NCI-H1694 treated with DMSO at 0.1 percent for 48 hours (cell line): ENCODE data around the gene NTNG2.

Experiments used
- DNase-seq: peaks from one replicate; lab custom pipeline; 2025; lab: John Stamatoyannopoulos, UW

Gene NTNG2

DNA sequence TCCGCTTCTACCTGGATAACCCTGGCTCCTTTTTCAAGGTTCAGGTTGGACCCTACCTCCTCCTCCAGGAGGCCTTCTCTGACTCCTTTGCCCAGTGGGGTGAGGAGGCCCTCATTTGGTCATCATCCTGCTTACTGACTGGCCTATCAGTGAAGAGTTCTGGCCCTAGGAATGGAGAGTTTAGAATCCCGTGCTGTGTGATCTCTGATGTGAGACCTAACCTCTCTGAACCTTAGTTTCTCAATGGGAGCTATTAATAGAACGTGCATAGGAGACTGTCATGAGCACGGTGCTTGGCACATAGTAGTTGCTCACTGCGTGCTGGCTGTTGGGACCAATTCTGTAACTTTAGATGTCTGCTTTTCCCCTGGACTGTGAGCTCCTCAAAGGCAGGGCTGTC is 10.3 kb downstream of the NTNG2 start:
- DNase-seq = no peak

DNA sequence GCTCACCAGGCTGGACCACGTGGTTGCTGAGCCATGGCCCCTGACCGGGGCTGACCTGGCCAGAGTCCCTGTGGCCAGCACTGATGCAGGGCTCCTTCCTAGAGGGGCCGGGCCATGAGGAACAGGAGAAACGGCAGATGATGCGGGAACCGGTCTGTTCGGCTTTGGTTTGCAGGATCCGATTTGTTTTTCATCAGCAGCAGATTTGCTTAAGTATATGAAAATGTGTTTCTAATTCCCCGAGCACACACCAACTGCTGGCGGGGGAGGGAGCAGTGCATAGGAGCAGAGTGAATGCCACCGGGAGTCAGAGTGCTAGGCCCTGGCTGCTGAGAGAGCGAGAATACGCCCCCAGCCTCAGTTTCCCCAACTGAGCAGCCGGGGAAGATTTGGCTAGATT is 13.6 kb downstream of the NTNG2 start:
- no peak for DNase-seq

DNA sequence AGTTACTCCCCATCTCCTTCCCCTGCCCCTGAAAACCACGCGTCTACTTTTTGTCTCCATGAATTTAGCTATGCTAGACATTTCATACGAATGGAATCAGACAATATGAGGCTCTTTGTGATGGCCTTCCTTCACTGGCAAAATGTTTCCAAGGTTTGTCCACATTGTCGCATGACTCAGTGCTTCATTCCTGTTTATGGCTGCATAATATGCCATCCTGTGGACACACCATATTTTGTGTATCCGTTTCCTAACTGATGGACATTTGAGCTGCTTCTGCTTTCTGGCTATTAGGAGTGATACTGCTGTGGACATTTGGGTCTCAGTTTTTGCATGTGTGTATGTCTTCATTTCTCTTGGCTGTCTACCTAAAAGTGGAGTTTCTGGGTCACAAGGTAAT is 14.5 kb downstream of the NTNG2 start:
- DNase-seq = no peak

DNA sequence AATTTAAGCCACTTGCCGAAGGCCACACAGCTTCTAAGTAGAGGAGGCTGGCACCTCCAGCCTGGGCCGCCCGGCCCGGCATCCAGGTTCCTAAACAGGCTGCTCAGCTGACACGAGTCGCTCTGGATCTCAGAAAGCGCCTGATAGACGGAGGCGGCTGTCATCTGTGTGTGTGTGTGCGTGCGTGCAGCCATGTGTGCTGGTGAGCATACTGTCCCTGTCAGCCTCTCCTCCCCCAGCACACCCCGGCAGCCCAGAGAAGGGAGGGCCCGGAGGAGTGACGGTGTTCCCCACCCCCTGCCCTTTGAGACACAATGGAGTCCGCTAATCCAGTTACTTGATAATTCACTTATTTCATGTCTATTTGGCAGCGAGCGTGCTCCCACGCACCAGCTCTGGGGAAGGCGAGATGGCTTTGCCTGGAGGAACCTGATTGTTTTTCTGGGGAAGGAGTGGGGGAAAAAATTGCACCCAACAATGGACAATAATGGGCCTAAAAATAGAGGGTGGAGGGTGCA is 20.0 kb downstream of the NTNG2 start:
- peak; percentile 50 for DNase-seq

DNA sequence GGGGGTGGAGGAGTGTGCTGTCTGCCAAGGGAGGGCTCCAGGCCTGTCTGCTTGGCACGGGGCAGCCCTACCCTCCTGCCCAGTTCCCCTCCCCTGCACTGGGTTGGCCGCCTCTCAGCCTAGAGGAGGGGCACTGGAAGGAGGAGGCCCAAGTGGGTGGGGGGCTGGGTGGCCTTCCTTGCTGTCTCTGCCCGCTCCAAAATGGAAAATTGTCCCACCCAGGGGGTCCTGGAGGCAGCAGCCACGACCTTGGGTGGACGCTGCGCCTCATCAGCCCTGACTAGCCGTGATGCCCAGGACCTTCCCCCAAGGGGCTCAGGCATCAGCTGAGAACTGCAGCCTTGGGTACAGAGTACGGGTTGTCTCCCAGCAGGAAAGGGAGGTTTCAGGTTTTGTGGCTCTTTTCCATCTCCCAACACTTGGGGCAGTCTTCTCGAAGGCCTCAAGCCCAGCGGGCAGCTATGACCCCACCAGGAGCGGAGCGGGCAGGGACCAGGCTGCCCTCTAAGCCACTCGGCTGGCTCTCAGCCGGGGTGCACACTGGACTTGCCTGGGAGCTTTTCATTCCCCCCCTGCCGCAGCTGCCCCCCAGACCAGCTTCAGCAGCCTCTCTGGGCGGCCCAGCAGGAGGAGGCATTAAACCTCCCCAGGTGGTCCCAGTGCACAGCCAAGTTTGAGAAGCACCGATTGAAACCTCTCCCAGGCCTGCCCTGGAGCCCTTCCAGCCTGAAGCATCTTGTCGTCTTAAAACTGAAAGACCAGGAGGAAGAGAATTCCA is 20.6 kb downstream of the NTNG2 start:
- peak; percentile 15 for DNase-seq

GRCh38 chr9:132183134-132183533 is 21.3 kb downstream of the NTNG2 start:
- no peak for DNase-seq

DNA sequence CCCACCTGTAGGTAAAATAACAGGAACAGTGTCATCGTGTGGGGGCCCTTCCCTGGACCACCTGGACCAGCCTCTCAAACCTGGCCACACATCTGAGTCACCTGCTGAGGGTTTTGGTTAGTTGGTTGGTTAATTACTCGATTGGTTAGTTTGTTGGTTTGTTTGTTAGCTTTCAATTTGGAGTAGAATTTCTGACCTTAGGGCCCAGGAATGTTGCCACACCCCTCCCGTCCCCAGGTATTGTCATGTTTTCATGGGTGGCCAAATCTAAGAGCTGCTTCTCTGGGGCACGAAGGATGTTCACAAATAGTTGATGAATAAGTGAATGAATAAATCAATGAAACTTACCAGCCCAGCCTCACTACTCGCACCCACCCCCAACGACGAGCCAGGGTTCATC is 21.9 kb downstream of the NTNG2 start:
- no peak for DNase-seq

DNA sequence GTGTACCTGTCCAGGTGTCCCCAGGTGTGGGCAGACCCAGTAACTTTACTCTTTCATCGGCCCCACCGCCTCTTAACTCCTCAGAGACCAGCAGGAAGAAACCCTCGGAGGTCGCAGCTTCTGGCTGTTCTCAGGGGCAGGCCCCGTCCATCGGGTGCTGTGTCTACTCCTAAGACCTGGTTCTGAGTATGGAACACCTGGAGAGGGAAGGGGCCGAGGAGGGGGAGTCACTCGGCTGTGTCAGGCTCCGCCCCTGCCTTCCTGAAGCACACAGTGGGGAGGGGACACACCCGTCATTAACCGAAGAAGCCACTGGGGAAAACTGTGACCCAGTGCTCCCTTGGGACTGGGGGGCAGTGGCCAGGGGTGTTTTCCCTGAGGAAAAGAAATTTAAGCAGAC is 22.3 kb downstream of the NTNG2 start:
- DNase-seq = no peak

- DNase-seq = no peak
Observed at GRCh38 chr9:132185073-132186009, 23.5 kb downstream of the NTNG2 start.

DNA sequence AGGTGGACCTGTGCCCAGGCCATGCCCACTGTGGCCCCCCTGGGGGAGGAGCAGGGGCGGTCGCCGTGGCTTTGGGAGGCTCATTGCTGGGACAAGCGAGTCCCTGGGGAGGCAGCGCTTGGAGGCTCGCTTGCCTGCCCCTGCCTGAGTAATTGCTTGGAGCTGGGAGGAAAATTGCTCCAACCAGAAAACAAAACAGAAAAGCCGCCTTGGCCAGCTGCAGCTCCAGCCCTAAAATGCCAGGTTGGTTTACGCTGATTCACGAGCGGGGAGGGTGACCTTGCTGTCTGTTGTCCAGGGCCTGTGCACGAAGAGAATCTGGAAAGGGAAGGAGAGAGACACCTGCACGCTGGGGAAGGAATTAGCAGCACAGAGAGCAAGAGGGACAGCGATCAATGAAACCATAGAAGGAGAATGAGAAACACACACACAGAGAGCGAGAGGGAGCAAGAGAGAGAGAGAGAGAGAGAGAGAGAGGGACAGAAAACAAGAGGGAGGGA is 25.3 kb downstream of the NTNG2 start:
- no peak for DNase-seq

DNA sequence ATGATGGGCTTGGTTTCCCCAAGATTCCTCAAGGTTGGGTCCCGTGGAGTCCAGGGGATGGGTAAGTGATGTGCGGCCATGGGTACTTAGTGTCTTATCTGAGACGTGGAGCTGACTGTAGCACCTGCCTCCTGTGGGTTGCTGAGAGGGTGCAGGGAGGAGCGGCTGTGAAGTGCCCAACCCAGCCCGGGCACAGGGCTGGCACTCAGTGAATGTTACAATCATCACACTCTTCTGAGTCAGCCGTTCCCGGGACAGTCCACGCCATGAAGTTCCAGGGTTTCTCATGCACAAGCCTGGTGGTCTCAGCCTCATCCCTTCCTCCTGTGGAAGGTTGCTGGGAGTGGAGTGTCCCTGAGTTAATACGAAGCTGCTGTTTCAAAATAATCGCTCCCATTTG is 29.1 kb downstream of the NTNG2 start:
- no peak for DNase-seq

DNA sequence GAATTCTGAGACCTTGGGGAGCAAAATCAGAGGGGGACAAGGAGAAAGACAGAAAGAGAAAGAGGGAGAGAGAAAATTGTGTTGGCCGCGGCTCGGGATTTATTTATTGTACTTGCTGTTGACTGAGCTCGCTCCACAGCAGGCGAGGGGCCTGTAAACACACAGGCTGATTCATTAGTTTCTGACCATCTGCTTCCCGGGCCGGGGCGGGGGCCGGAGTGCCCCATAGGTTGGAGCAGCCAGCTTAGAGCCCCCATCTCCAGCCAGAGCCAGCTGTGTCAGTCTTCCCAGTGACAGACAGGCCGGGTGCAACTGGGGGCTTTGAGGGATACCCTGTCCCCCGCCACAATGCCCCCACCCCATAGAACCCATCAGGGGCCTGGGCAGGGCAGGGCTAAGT is 30.9 kb downstream of the NTNG2 start:
- DNase-seq = peak; percentile 19

GRCh38 chr9:132193227-132194124 is 31.6 kb downstream of the NTNG2 start:
- no peak for DNase-seq

GRCh38 chr9:132194508-132194907 is 32.6 kb downstream of the NTNG2 start:
- DNase-seq = no peak

DNA sequence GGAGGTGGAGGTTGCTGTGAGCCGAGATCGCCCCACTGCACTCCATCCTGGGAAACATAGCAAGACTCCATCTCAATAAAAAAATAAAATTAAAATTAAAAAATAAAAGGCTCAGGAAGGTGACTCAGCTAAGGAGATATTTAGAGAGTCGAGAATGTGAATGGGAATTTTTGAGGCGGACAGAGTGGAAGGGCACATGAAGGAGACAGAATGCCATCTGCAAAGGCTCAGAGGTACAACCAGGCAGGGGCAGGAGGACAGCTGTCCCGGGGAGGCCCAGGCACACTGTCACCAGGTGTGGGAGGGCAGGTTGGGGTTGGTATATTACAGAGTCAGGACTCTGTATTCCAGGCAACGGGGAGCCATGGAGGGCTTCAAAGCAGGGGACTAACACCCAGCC is 35.5 kb downstream of the NTNG2 start:
- no peak for DNase-seq

DNA sequence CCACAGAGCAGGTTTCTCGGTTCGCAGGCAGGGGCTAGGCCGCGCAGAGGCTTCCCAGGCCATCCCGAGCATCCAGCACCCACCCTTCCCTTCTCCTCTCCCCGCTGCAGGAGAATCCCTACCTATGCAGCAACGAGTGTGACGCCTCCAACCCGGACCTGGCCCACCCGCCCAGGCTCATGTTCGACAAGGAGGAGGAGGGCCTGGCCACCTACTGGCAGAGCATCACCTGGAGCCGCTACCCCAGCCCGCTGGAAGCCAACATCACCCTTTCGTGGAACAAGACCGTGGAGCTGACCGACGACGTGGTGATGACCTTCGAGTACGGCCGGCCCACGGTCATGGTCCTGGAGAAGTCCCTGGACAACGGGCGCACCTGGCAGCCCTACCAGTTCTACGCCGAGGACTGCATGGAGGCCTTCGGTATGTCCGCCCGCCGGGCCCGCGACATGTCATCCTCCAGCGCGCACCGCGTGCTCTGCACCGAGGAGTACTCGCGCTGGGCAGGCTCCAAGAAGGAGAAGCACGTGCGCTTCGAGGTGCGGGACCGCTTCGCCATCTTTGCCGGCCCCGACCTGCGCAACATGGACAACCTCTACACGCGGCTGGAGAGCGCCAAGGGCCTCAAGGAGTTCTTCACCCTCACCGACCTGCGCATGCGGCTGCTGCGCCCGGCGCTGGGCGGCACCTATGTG is 36.1 kb downstream of the NTNG2 start:
- no peak for DNase-seq

DNA sequence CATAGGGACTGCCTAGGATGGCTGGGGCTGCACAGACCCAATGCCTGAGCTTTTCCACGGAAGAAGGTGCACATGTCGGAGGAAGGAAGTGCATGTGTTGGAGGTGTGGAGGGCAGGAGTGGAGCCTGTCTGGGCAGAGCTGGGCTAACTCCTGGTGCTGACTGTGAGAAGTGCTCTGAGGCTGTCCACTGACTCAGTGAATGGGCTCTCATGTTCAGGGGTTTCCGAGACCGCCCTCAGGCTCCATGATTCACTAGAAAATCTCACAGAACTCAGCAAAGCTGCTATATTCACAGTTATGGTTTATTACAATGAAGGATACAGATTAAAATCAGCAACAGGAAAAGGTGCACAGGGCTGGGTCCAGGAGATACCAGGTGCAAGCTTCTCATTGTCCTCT is 37.2 kb downstream of the NTNG2 start:
- DNase-seq = no peak

DNA sequence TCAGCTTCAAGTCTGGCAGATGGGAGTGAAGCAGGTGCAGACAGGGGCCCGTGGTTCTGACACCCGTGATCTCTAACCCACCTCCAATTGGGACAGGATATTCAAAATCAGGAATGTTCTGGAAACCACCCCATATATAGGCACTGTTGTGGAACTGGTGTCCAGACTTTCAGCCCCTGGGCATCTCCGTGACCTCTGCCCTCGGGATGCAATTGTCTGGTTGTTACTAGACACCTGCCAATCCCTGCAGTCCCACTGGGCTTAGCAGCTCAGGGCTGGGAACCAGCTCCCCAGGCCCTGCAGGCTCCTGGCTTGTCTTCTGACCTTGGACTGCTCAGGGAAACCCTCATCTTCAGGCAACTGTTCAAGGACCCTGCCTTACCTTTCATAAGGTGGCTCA is 38.8 kb downstream of the NTNG2 start:
- DNase-seq = no peak

DNA sequence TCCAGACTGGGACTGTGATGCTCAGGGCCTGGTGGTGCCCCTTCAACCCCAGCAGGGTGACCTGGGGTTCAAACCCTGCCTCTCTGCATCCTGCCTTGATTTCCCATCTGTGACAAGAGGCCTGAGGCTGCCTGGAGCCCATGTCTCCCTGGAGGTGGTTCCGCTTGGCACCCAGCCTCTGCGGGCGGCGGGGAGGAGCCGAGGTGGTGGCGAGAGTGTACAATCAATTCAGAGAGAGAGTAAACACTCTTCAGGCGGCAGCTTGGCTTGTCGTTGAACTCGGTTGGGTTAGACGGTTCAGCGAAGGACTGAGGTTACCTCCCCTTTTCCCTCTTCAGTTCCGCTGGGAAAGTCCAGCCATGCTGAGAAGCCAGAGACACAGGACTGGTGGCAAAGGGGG is 39.3 kb downstream of the NTNG2 start:
- no peak for DNase-seq

GRCh38 chr9:132201780-132202703 is 40.2 kb downstream of the NTNG2 start:
- DNase-seq = no peak
